ENCODE data around the gene MAPKAPK2. TPM values are rescaled to one million over a fixed set of nuclear protein-coding genes. Genes with fewer than 3 reads are reported as not detected.

MAPKAPK2 gene
- polyA plus RNA-seq, 3 donors: 1.6 to 56.9 (median 2.2) TPM

- Histone ChIP-seq H3K36me3 (replicated peaks in 1 of 2; ENCODE audit: control insufficient read depth in 1 of 2, insufficient read depth in 2 of 2, low read length in 2 of 2) (peaks cover 46% of the 10 kb centered on the region in 2 donors), H3K9ac (ENCODE audit: insufficient read depth, low read length, poor library complexity, severe bottlenecking) (no peak overlapping the region), H3K4me2 (replicated peaks; ENCODE audit: extremely low read depth, low read length, poor library complexity, severe bottlenecking) (no peak overlapping the region), H3K4me1 (ENCODE audit: control insufficient read depth in 1 of 2, insufficient read depth in 2 of 2, low read length in 2 of 2) (peaks cover 29 to 37% of the 10 kb centered on the region in 2 donors), H2AFZ (ENCODE audit: insufficient read depth, low read depth, low read length, poor library complexity, severe bottlenecking) (no peak overlapping the region), H3K4me3 (replicated peaks in 1 of 3; ENCODE audit: low read depth in 2 of 3, low read length in 3 of 3) (no peak overlapping the region), H3K27ac (ENCODE audit: low read depth in 1 of 2, low read length in 2 of 2) (no peak overlapping the region), H3K27me3 (ENCODE audit: control insufficient read depth in 2 of 2, insufficient read depth in 2 of 2, low read length in 2 of 2) (no peaks in the 10 kb centered on the region), H3K79me2 (ENCODE audit: insufficient read depth, low read length) (peaks cover 68% of the 10 kb centered on the region), H4K20me1 (ENCODE audit: insufficient read depth, low read length) (peaks cover 91% of the 10 kb centered on the region), H3K9me3 (replicated peaks in 1 of 2; ENCODE audit: control insufficient read depth in 1 of 2, insufficient read depth in 1 of 2, low read length in 2 of 2) (no peaks in the 10 kb centered on the region)
- Mint-ChIP-seq H3K4me3 (no peak overlapping the region), H3K36me3 (peaks cover 47 to 48% of the 10 kb centered on the region in 2 donors), H3K27me3 (ENCODE audit: low read depth in 3 of 3) (peaks cover 0 to 4% (median 3%) of the 10 kb centered on the region in 3 donors), H3K4me1 (peaks cover 61% of the 10 kb centered on the region), H3K27ac (peak overlapping the region in 1 of 7 donors; percentile 78), H3K9me3 (no peaks in the 10 kb centered on the region)
- intact Hi-C loops (cut with micrococcal nuclease): loop anchor here (2.0 to 5.0 kb wide), 2 partner anchors 184 to 253 kb away; no protein-coding TSS in a partner anchor
- 19% methylated on average over 5 of the region's 8 CpGs for WGBS (ENCODE audit: insufficient coverage)
- no peak for TF ChIP-seq CTCF (IDR thresholded peaks at IDR 0.05)
- DNase-seq: no peak
These were observed 43.4 kb downstream of the MAPKAPK2 start for GRCh38 chr1:206727981-206728696.

GRCh38 chr1:206728697-206728987 is 43.9 kb downstream of the MAPKAPK2 start:
- no peak overlapping the region for H3K4me3 ChIP-seq (replicated peaks in 1 of 3; ENCODE audit: low read depth in 2 of 3, low read length in 3 of 3)
- H3K9me3 ChIP-seq (replicated peaks in 1 of 2; ENCODE audit: control insufficient read depth in 1 of 2, insufficient read depth in 1 of 2, low read length in 2 of 2): no peaks in the 10 kb centered on the region
- H3K4me3 Mint-ChIP-seq: no peak overlapping the region
- no peaks in the 10 kb centered on the region for H3K9me3 Mint-ChIP-seq
- peak overlapping the region in 2 of 7 donors; percentile 78 to 80 for H3K27ac Mint-ChIP-seq
- H3K4me2 ChIP-seq (replicated peaks; ENCODE audit: extremely low read depth, low read length, poor library complexity, severe bottlenecking): no peak overlapping the region
- no peak for DNase-seq
- TF ChIP-seq CTCF (IDR thresholded peaks at IDR 0.05): no peak
- peaks cover 24 to 32% of the 10 kb centered on the region in 2 donors for H3K4me1 ChIP-seq (ENCODE audit: control insufficient read depth in 1 of 2, insufficient read depth in 2 of 2, low read length in 2 of 2)
- peaks cover 89% of the 10 kb centered on the region for H4K20me1 ChIP-seq (ENCODE audit: insufficient read depth, low read length)
- no peak overlapping the region for H3K9ac ChIP-seq (ENCODE audit: insufficient read depth, low read length, poor library complexity, severe bottlenecking)
- H3K79me2 ChIP-seq (ENCODE audit: insufficient read depth, low read length): peaks cover 63% of the 10 kb centered on the region
- intact Hi-C loops (cut with micrococcal nuclease): loop anchor here in 1 of 2 donors (5.0 kb wide), 1 partner anchor 184 kb away; no protein-coding TSS in a partner anchor
- peaks cover 51 to 52% of the 10 kb centered on the region in 2 donors for H3K36me3 Mint-ChIP-seq
- no peaks in the 10 kb centered on the region for H3K27me3 ChIP-seq (ENCODE audit: control insufficient read depth in 2 of 2, insufficient read depth in 2 of 2, low read length in 2 of 2)
- H3K27ac ChIP-seq (ENCODE audit: low read depth in 1 of 2, low read length in 2 of 2): no peak overlapping the region
- H3K36me3 ChIP-seq (replicated peaks in 1 of 2; ENCODE audit: control insufficient read depth in 1 of 2, insufficient read depth in 2 of 2, low read length in 2 of 2): peaks cover 47 to 49% of the 10 kb centered on the region in 2 donors
- peaks cover 56% of the 10 kb centered on the region for H3K4me1 Mint-ChIP-seq
- no peak overlapping the region for H2AFZ ChIP-seq (ENCODE audit: insufficient read depth, low read depth, low read length, poor library complexity, severe bottlenecking)
- peaks cover 0 to 4% (median 3%) of the 10 kb centered on the region in 3 donors for H3K27me3 Mint-ChIP-seq (ENCODE audit: low read depth in 3 of 3)
- WGBS (ENCODE audit: insufficient coverage): 7% methylated on average over 8 of the region's 9 CpGs

Measured in CD14-positive monocyte (primary cell).